GM18520 (cell line): Measurements from ENCODE around the gene PLCB4.
"Not testable (repeated sequence)": the region's sequence is repeated elsewhere in the genome, so short reads cannot be mapped to it uniquely, and the experiment has no call there.

ENCODE experiments used
- ATAC-seq: cut with Tn5 transposase; IDR thresholded peaks from one replicate; pipeline ENCODE4 v1.9.1; 2021; ENCODE audit not compliant: unreplicated experiment

Gene PLCB4

GRCh38 chr20:9140162-9140760 is 71.4 kb downstream of the PLCB4 start:
- ATAC-seq, result no peak

- no peak for ATAC-seq
Measured at GRCh38 chr20:9141070-9141469, 72.2 kb downstream of the PLCB4 start.

- ATAC-seq, result no peak
Measured at GRCh38 chr20:9141921-9142320, 73.0 kb downstream of the PLCB4 start.

GRCh38 chr20:9142809-9143208 is 73.9 kb downstream of the PLCB4 start:
- ATAC-seq, result no peak

GRCh38 chr20:9143926-9144325 is 75.0 kb downstream of the PLCB4 start:
- ATAC-seq, result no peak

GRCh38 chr20:9144643-9145042 is 75.8 kb downstream of the PLCB4 start:
- ATAC-seq, result no peak

- ATAC-seq, result no peak
Measured at GRCh38 chr20:9145142-9145541, 76.3 kb downstream of the PLCB4 start.

- no peak for ATAC-seq
Measured at GRCh38 chr20:9146649-9147048, 77.8 kb downstream of the PLCB4 start.

- no peak for ATAC-seq
Measured at GRCh38 chr20:9147547-9148024, 78.7 kb downstream of the PLCB4 start.

- no peak for ATAC-seq
Measured at GRCh38 chr20:9148291-9148690, 79.4 kb downstream of the PLCB4 start.

- ATAC-seq, result no peak
Measured at GRCh38 chr20:9149087-9149486, 80.2 kb downstream of the PLCB4 start.

GRCh38 chr20:9149796-9150195 is 80.9 kb downstream of the PLCB4 start:
- no peak for ATAC-seq

- ATAC-seq, result no peak
Measured at GRCh38 chr20:9150679-9151078, 81.8 kb downstream of the PLCB4 start.

GRCh38 chr20:9152139-9152538 is 83.3 kb downstream of the PLCB4 start:
- ATAC-seq, result not testable (repeated sequence)

- ATAC-seq, result no peak
Measured at GRCh38 chr20:9154464-9155024, 85.7 kb downstream of the PLCB4 start.

- no peak for ATAC-seq
Measured at GRCh38 chr20:9156529-9157280, 87.8 kb downstream of the PLCB4 start.

- ATAC-seq, result no peak
Measured at GRCh38 chr20:9160331-9160730, 91.4 kb downstream of the PLCB4 start.

GRCh38 chr20:9160757-9161156 is 91.9 kb downstream of the PLCB4 start:
- no peak for ATAC-seq

GRCh38 chr20:9161311-9161710 is 92.4 kb downstream of the PLCB4 start:
- no peak for ATAC-seq

- no peak for ATAC-seq
Measured at GRCh38 chr20:9163251-9163650, 94.4 kb downstream of the PLCB4 start.

GRCh38 chr20:9163995-9164394 is 95.1 kb downstream of the PLCB4 start:
- no peak for ATAC-seq

- ATAC-seq, result no peak
Measured at GRCh38 chr20:9165261-9165660, 96.4 kb downstream of the PLCB4 start.
